HepG2 (cell line): ENCODE data around the gene TOP2B. TPM values are rescaled to one million over a fixed set of nuclear protein-coding genes. Genes with fewer than 3 reads are reported as not detected.

Source experiments
- CREM ChIP-seq, 2 experiments: sonication (generic) in 1 of 2; formaldehyde crosslinking in 1 of 2; IDR thresholded peaks; 2 replicates each; pipeline versions ENCODE4 v1.4.0 to v1.6.1; 2016 to 2020; ENCODE audit warnings: antibody characterized with exemption in 1 of 2, mild to moderate bottlenecking in 1 of 2, missing genetic modification reagents in 1 of 2
- CSRNP1 ChIP-seq: sonication (generic); formaldehyde crosslinking; IDR thresholded peaks from 2 replicates; pipeline ENCODE4 v1.8.1; 2023; ENCODE audit warnings: mild to moderate bottlenecking, missing genetic modification reagents
- FOXK2 ChIP-seq: fragments of 450-650 bp; IDR thresholded peaks from 2 replicates; pipeline ENCODE4 v1.6.1; 2016
- FOXM1 ChIP-seq: sonication (generic); formaldehyde crosslinking; IDR thresholded peaks from 2 replicates; pipeline ENCODE4 v1.5.0; 2020; ENCODE audit warnings: missing genetic modification reagents
- GABPA ChIP-seq, 2 experiments: IDR thresholded peaks; 2 replicates each; pipeline ENCODE4 v1.6.1; 2011 to 2016; ENCODE audit warnings: low read depth in 2 of 2, low read length in 1 of 2, missing biosample characterization in 1 of 2, missing genetic modification characterization in 1 of 2
- HOXA5 ChIP-seq: sonication (generic); formaldehyde crosslinking; IDR thresholded peaks from 2 replicates; pipeline ENCODE4 v1.4.0; 2020; ENCODE audit warnings: missing genetic modification reagents
- MATR3 ChIP-seq: sonication (generic); formaldehyde crosslinking; IDR thresholded peaks from 2 replicates; pipeline ENCODE4 v1.4.0; 2020; ENCODE audit warnings: missing genetic modification reagents
- MAX ChIP-seq: IDR thresholded peaks from 2 replicates; pipeline ENCODE4 v1.6.1; 2012; ENCODE audit warnings: inconsistent platforms
- MXD4 ChIP-seq: IDR thresholded peaks from 2 replicates; pipeline ENCODE4 v1.6.1; 2016; ENCODE audit warnings: mild to moderate bottlenecking, missing biosample characterization, missing genetic modification reagents
- MZF1 ChIP-seq: sonication (generic); formaldehyde crosslinking; IDR thresholded peaks from 2 replicates; pipeline ENCODE4 v1.8.1; 2023; ENCODE audit warnings: mild to moderate bottlenecking, missing genetic modification reagents, borderline replicate concordance
- NCOA2 ChIP-seq: sonication (generic); formaldehyde crosslinking; IDR thresholded peaks from 2 replicates; pipeline ENCODE4 v1.8.0; 2022; ENCODE audit warnings: inconsistent platforms
- NFKB2 ChIP-seq: sonication (generic); formaldehyde crosslinking; IDR thresholded peaks from 2 replicates; pipeline ENCODE4 v1.4.0; 2020; ENCODE audit warnings: missing genetic modification reagents, borderline replicate concordance
- SETDB1 ChIP-seq: sonication (generic); formaldehyde crosslinking; IDR thresholded peaks from 2 replicates; pipeline ENCODE4 v1.5.1; 2020; ENCODE audit warnings: missing genetic modification reagents, mild to moderate bottlenecking, borderline replicate concordance
- SMAD9 ChIP-seq: sonication (generic); formaldehyde crosslinking; IDR thresholded peaks from 2 replicates; pipeline ENCODE4 v1.5.1; 2020; ENCODE audit warnings: mild to moderate bottlenecking, missing genetic modification reagents
- TARDBP ChIP-seq: sonication (generic); formaldehyde crosslinking; IDR thresholded peaks from 2 replicates; pipeline ENCODE4 v1.8.0; 2022; ENCODE audit warnings: mild to moderate bottlenecking, missing genetic modification reagents
- TBX3 ChIP-seq: fragments of 450-650 bp; IDR thresholded peaks from 2 replicates; pipeline ENCODE4 v1.6.1; 2017; ENCODE audit warnings: antibody characterized with exemption, mild to moderate bottlenecking, inconsistent platforms, borderline replicate concordance
- YY1 ChIP-seq: IDR thresholded peaks from 2 replicates; pipeline ENCODE4 v1.6.1; 2011; ENCODE audit warnings: low read length, low read depth, moderate library complexity, mild to moderate bottlenecking; ENCODE audit not compliant: insufficient read depth, insufficient replicate concordance
- ZBTB10 ChIP-seq: sonication (generic); formaldehyde crosslinking; IDR thresholded peaks from 2 replicates; pipeline ENCODE4 v1.4.0; 2020; ENCODE audit warnings: missing genetic modification reagents, borderline replicate concordance
- ZBTB25 ChIP-seq: IDR thresholded peaks from 2 replicates; pipeline ENCODE4 v1.6.1; 2018; ENCODE audit warnings: missing genetic modification reagents
- ZBTB7B ChIP-seq: sonication (generic); formaldehyde crosslinking; IDR thresholded peaks from 2 replicates; pipeline ENCODE4 v1.4.0; 2020; ENCODE audit warnings: missing genetic modification reagents
- ZFAT ChIP-seq: sonication (generic); formaldehyde crosslinking; conservative IDR thresholded peaks from 2 replicates; pipeline ENCODE4 v1.8.1; 2023; ENCODE audit warnings: missing genetic modification reagents, inconsistent platforms
- ZFX ChIP-seq: sonication (generic); formaldehyde crosslinking; IDR thresholded peaks from 2 replicates; pipeline ENCODE4 v1.4.0; 2020; ENCODE audit warnings: mild to moderate bottlenecking, low read depth, missing genetic modification reagents, moderate library complexity
- ZNF263 ChIP-seq: sonication (generic); formaldehyde crosslinking; IDR thresholded peaks from 2 replicates; pipeline ENCODE4 v1.4.0; 2020; ENCODE audit warnings: missing genetic modification reagents
- ZNF432 ChIP-seq: sonication (generic); formaldehyde crosslinking; IDR thresholded peaks from 2 replicates; pipeline ENCODE4 v1.5.0; 2020; ENCODE audit warnings: missing genetic modification reagents, mild to moderate bottlenecking, borderline replicate concordance
- ZNF709 ChIP-seq: sonication (generic); formaldehyde crosslinking; IDR thresholded peaks from 2 replicates; pipeline ENCODE4 v1.5.0; 2020; ENCODE audit warnings: mild to moderate bottlenecking, missing genetic modification reagents
- ZNF746 ChIP-seq: sonication (generic); formaldehyde crosslinking; IDR thresholded peaks from 2 replicates; pipeline ENCODE4 v1.8.0; 2022; ENCODE audit warnings: mild to moderate bottlenecking, missing genetic modification reagents
- ZSCAN29 ChIP-seq: sonication (generic); formaldehyde crosslinking; conservative IDR thresholded peaks from 2 replicates; pipeline ENCODE4 v1.4.0; 2020; ENCODE audit warnings: mild to moderate bottlenecking, missing genetic modification reagents
- polyA plus RNA-seq, 8 experiments: library from polyadenylated mRNA; depleted of rRNA in 3 of 8; stranded (reverse) in 7 of 8; unstranded in 1 of 8; fragments of >200 nt; fragmentation: Illumina TruSeq in 4 of 8; extraction: Trizol in 4 of 8; gene quantifications; 2 replicates each; pipeline versions ENCODE4 v1.2.1 to v1.2.3, GENCODE V29; 2011 to 2016; ENCODE audit warnings: low read depth in 4 of 8, missing spikeins in 1 of 8, mixed read lengths in 1 of 8; ENCODE audit not compliant: insufficient read depth in 1 of 8
- total RNA-seq, 5 experiments: library from RNA; depleted of rRNA; stranded (reverse); fragments of >200 nt; fragmentation: Illumina TruSeq; extraction: Trizol; gene quantifications; 2 replicates each; pipeline ENCODE4 v1.2.3, GENCODE V29; 2016; ENCODE audit warnings: low read depth in 1 of 5

TOP2B gene
- total and polyA plus RNA-seq, 2 of the 13 experiments (the other 11 are each of a cell fraction or from before 2014, with no cell fraction given): 27.6 to 88.1 TPM

GRCh38 chr3:25663347-25663868, 1.3 kb downstream of the TOP2B start (continued):
- TF ChIP-seq ZSCAN29 (no peak), ZNF746 (no peak), FOXK2 (no peak), GABPA (IDR thresholded peaks at IDR 0.05; ENCODE audit: low read depth, low read length) (no peak), GABPA (CRISPR knock-in tag; IDR thresholded peaks at IDR 0.05; ENCODE audit: low read depth) (peak; percentile 66), NCOA2 (CRISPR knock-in tag) (no peak), TBX3 (no peak), MXD4 (CRISPR knock-in tag) (no peak), FOXM1 (CRISPR knock-in tag) (no peak), TARDBP (CRISPR knock-in tag) (no peak), MZF1 (CRISPR knock-in tag) (no peak), ZBTB10 (CRISPR knock-in tag) (no peak), YY1 (no peak), CSRNP1 (CRISPR knock-in tag) (no peak), HOXA5 (CRISPR knock-in tag) (no peak), CREM (IDR thresholded peaks at IDR 0.05) (peak; percentile 42; the same call in 1 of the 2 replicates), CREM (CRISPR knock-in tag; IDR thresholded peaks at IDR 0.05) (no peak), SETDB1 (no peak), SMAD9 (no peak), ZNF263 (CRISPR knock-in tag) (peak; percentile 66), ZFX (CRISPR knock-in tag) (no peak), ZBTB25 (CRISPR knock-in tag) (0 out of 2 replicates have a peak, but pooled peaks have one; percentile 38), MAX (peak; percentile 38; the same call in 1 of the 2 replicates), NFKB2 (CRISPR knock-in tag) (no peak), MATR3 (CRISPR knock-in tag) (no peak), ZBTB7B (CRISPR knock-in tag) (no peak), ZNF709 (no peak), ZNF432 (no peak), ZFAT (no peak)
